Fibroblast of the aortic adventitia (primary cell): ENCODE results near the gene CDC14B. TPM values are rescaled to one million over a fixed set of nuclear protein-coding genes. Genes with fewer than 3 reads are reported as not detected.
"Not testable (repeated sequence)": the region's sequence is repeated elsewhere in the genome, so short reads cannot be mapped to it uniquely, and the experiment has no call there.

Source experiments
- DNase-seq: peaks from one replicate; pipeline ENCODE4 v3.0.0-alpha.2; 2010; ENCODE audit warnings: low read depth
- H3K4me3 ChIP-seq: 2 replicates; pipeline ENCODE4 v1.5.1; 2011; ENCODE audit warnings: low read depth, mild to moderate bottlenecking, control low read depth, low read length, moderate library complexity
- CTCF ChIP-seq: IDR thresholded peaks from 2 replicates; pipeline ENCODE4 v1.5.1; 2011; ENCODE audit warnings: mild to moderate bottlenecking, low read length, control low read depth, inconsistent platforms; ENCODE audit not compliant: insufficient read depth
- total RNA-seq: library from RNA; depleted of rRNA; stranded (reverse); fragments of >200 nt; gene quantifications from 2 replicates; pipeline ENCODE4 v1.2.3, GENCODE V29; 2012; ENCODE audit warnings: low replicate concordance

Gene CDC14B
- total RNA-seq, 1 donor = 31.5 TPM

- DNase-seq = peak; percentile 67
- H3K4me3 ChIP-seq = no peak overlapping the region
- TF ChIP-seq CTCF = no peak
Measured at GRCh38 chr9:96646081-96646991, 26.7 kb upstream of the CDC14B start.

GRCh38 chr9:96644137-96644536, 24.5 kb upstream of the CDC14B start:
- H3K4me3 ChIP-seq = no peak overlapping the region
- TF ChIP-seq CTCF = no peak

GRCh38 chr9:96641514-96641913, 21.9 kb upstream of the CDC14B start:
- H3K4me3 ChIP-seq = no peak overlapping the region
- DNase-seq = no peak
- no peak for TF ChIP-seq CTCF

More at GRCh38 chr9:96644137-96644536, 24.5 kb upstream of the CDC14B start:
- no peak for DNase-seq

GRCh38 chr9:96638606-96639364, 19.1 kb upstream of the CDC14B start:
- H3K4me3 ChIP-seq = no peak overlapping the region
- TF ChIP-seq CTCF = no peak
- DNase-seq = peak; percentile 36

- no peak overlapping the region for H3K4me3 ChIP-seq
- no peak for DNase-seq
- TF ChIP-seq CTCF = no peak
Measured at GRCh38 chr9:96636368-96636767, 16.7 kb upstream of the CDC14B start.

- not testable (repeated sequence) for DNase-seq, H3K4me3 ChIP-seq
Measured at GRCh38 chr9:96633579-96633978, 13.9 kb upstream of the CDC14B start.

GRCh38 chr9:96626912-96627311, 7.3 kb upstream of the CDC14B start:
- no peak overlapping the region for H3K4me3 ChIP-seq
- TF ChIP-seq CTCF = no peak

More at GRCh38 chr9:96626912-96627311, 7.3 kb upstream of the CDC14B start:
- no peak for DNase-seq
